Measurements from ENCODE around the gene TMEM267. TPM values are rescaled to one million over a fixed set of nuclear protein-coding genes. Genes with fewer than 3 reads are reported as not detected.

The TMEM267 gene
- total and polyA plus RNA-seq, 2 of the 8 experiments (the other 6 are each of a cell fraction or from before 2014, with no cell fraction given) = 4.8 to 6.2 TPM

DNA sequence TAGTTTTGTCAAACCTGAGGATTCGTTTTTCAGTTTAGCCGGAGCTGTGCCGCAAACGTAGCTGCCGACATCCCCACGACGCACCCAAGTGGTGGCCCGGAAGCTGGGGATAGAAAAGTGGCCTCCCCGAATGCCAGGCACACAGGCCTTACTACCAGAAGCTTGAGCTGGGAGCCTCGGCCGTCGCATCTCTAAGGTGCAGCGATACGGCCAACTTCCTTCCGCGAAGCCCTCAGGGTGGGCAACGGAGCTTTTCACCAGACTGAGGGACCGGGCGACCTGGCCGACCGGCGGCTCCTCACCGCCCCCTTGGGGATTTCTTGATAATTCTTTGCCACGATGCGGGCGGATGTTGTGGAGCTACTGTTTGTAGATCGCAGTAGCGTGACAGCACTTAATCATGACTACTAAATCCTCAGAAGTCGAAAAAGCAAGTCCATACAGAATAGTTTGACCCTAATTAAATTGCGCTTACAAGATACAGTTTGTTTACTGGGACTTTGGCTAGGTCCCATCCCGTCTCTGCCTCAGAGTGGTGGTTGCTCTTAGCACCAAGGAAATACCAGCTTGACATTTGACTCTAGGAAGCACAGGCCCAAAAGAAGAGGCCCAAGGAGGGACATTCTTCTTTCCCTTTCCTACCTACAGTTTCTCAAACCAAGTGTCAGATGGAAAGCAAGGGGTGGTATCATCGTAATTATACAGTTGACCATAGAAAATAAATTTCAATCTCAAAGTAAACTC lies 613 bp upstream of the TMEM267 start (continued):
- TF ChIP-seq, protein P1, sequence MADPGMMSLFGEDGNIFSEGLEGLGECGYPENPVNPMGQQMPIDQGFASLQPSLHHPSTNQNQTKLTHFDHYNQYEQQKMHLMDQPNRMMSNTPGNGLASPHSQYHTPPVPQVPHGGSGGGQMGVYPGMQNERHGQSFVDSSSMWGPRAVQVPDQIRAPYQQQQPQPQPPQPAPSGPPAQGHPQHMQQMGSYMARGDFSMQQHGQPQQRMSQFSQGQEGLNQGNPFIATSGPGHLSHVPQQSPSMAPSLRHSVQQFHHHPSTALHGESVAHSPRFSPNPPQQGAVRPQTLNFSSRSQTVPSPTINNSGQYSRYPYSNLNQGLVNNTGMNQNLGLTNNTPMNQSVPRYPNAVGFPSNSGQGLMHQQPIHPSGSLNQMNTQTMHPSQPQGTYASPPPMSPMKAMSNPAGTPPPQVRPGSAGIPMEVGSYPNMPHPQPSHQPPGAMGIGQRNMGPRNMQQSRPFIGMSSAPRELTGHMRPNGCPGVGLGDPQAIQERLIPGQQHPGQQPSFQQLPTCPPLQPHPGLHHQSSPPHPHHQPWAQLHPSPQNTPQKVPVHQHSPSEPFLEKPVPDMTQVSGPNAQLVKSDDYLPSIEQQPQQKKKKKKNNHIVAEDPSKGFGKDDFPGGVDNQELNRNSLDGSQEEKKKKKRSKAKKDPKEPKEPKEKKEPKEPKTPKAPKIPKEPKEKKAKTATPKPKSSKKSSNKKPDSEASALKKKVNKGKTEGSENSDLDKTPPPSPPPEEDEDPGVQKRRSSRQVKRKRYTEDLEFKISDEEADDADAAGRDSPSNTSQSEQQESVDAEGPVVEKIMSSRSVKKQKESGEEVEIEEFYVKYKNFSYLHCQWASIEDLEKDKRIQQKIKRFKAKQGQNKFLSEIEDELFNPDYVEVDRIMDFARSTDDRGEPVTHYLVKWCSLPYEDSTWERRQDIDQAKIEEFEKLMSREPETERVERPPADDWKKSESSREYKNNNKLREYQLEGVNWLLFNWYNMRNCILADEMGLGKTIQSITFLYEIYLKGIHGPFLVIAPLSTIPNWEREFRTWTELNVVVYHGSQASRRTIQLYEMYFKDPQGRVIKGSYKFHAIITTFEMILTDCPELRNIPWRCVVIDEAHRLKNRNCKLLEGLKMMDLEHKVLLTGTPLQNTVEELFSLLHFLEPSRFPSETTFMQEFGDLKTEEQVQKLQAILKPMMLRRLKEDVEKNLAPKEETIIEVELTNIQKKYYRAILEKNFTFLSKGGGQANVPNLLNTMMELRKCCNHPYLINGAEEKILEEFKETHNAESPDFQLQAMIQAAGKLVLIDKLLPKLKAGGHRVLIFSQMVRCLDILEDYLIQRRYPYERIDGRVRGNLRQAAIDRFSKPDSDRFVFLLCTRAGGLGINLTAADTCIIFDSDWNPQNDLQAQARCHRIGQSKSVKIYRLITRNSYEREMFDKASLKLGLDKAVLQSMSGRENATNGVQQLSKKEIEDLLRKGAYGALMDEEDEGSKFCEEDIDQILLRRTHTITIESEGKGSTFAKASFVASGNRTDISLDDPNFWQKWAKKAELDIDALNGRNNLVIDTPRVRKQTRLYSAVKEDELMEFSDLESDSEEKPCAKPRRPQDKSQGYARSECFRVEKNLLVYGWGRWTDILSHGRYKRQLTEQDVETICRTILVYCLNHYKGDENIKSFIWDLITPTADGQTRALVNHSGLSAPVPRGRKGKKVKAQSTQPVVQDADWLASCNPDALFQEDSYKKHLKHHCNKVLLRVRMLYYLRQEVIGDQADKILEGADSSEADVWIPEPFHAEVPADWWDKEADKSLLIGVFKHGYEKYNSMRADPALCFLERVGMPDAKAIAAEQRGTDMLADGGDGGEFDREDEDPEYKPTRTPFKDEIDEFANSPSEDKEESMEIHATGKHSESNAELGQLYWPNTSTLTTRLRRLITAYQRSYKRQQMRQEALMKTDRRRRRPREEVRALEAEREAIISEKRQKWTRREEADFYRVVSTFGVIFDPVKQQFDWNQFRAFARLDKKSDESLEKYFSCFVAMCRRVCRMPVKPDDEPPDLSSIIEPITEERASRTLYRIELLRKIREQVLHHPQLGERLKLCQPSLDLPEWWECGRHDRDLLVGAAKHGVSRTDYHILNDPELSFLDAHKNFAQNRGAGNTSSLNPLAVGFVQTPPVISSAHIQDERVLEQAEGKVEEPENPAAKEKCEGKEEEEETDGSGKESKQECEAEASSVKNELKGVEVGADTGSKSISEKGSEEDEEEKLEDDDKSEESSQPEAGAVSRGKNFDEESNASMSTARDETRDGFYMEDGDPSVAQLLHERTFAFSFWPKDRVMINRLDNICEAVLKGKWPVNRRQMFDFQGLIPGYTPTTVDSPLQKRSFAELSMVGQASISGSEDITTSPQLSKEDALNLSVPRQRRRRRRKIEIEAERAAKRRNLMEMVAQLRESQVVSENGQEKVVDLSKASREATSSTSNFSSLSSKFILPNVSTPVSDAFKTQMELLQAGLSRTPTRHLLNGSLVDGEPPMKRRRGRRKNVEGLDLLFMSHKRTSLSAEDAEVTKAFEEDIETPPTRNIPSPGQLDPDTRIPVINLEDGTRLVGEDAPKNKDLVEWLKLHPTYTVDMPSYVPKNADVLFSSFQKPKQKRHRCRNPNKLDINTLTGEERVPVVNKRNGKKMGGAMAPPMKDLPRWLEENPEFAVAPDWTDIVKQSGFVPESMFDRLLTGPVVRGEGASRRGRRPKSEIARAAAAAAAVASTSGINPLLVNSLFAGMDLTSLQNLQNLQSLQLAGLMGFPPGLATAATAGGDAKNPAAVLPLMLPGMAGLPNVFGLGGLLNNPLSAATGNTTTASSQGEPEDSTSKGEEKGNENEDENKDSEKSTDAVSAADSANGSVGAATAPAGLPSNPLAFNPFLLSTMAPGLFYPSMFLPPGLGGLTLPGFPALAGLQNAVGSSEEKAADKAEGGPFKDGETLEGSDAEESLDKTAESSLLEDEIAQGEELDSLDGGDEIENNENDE (IDR thresholded peaks at IDR 0.05; ENCODE audit: insufficient replicate concordance, low read length) = no peak
- TF ChIP-seq TBP (IDR thresholded peaks at IDR 0.05; ENCODE audit: low read depth, low read length) (no peak), HDAC2 (IDR thresholded peaks at IDR 0.05; ENCODE audit: borderline replicate concordance in 1 of 2, low read depth in 2 of 2, low read length in 2 of 2) (no peak), NRF1 (IDR thresholded peaks at IDR 0.05; ENCODE audit: low read depth, low read length) (no peak), EGR1 (IDR thresholded peaks at IDR 0.05; ENCODE audit: borderline replicate concordance, low read depth, low read length) (no peak), RXRA (IDR thresholded peaks at IDR 0.05; ENCODE audit: insufficient read depth, low read depth, low read length) (no peak)
- TF ChIP-seq, protein P2, sequence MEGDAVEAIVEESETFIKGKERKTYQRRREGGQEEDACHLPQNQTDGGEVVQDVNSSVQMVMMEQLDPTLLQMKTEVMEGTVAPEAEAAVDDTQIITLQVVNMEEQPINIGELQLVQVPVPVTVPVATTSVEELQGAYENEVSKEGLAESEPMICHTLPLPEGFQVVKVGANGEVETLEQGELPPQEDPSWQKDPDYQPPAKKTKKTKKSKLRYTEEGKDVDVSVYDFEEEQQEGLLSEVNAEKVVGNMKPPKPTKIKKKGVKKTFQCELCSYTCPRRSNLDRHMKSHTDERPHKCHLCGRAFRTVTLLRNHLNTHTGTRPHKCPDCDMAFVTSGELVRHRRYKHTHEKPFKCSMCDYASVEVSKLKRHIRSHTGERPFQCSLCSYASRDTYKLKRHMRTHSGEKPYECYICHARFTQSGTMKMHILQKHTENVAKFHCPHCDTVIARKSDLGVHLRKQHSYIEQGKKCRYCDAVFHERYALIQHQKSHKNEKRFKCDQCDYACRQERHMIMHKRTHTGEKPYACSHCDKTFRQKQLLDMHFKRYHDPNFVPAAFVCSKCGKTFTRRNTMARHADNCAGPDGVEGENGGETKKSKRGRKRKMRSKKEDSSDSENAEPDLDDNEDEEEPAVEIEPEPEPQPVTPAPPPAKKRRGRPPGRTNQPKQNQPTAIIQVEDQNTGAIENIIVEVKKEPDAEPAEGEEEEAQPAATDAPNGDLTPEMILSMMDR (IDR thresholded peaks at IDR 0.05; ENCODE audit: control extremely low read depth in 1 of 3, insufficient read depth in 1 of 3, low read depth in 1 of 3, low read length in 3 of 3) = peak; percentile 61 to 66 (median 63)

All from H1 (cell line).